Natural killer cell treated with Interleukin-12 subunit alpha and Interleukin-12 subunit beta and Interleukin-15 and Interleukin-18, amount 100 ng/mL, for 72 hours (primary cell): ENCODE data around the gene PCDH8. TPM values are rescaled to one million over a fixed set of nuclear protein-coding genes. Genes with fewer than 3 reads are reported as not detected.

Experiments used
- ATAC-seq, 2 donors: fragments of 150-1000 bp; cut with Tn5 transposase in 1 of 2; sonication (Bioruptor Pico), chemical (Tn5 transposase) in 1 of 2; 2 replicates each; pipeline ENCODE4 v1.10.0; 2021
- DNase-seq: peaks from one replicate; pipeline ENCODE4 v3.0.0; 2022; ENCODE audit warnings: low spot score
- H3K27ac Mint-ChIP-seq, 2 donors: 1 replicate in 1 of 2; 2 replicates in 1 of 2; pipeline ENCODE4 v1.8.0; 2022; ENCODE audit warnings: mixed read lengths in 2 of 2, mild to moderate bottlenecking in 1 of 2, moderate library complexity in 1 of 2
- H3K27me3 Mint-ChIP-seq, 2 donors: 1 replicate in 1 of 2; 2 replicates in 1 of 2; pipeline ENCODE4 v1.8.0; 2022; ENCODE audit warnings: mixed read lengths in 2 of 2
- H3K36me3 Mint-ChIP-seq: one replicate; pipeline ENCODE4 v1.8.0; 2022; ENCODE audit warnings: mixed read lengths
- H3K4me1 Mint-ChIP-seq, 2 donors: 1 replicate in 1 of 2; 2 replicates in 1 of 2; pipeline ENCODE4 v1.8.0; 2022; ENCODE audit warnings: low read depth in 2 of 2, mixed read lengths in 2 of 2, mild to moderate bottlenecking in 1 of 2
- H3K4me3 Mint-ChIP-seq: one replicate; pipeline ENCODE4 v1.8.0; 2022; ENCODE audit warnings: mixed read lengths
- H3K9me3 Mint-ChIP-seq: 2 replicates; pipeline ENCODE4 v1.8.0; 2022; ENCODE audit warnings: mixed read lengths
- total RNA-seq, 2 donors: library from RNA; stranded (reverse); gene quantifications; one replicate each; pipeline ENCODE4 v1.2.3, GENCODE V29; 2022

PCDH8 gene, protein sequence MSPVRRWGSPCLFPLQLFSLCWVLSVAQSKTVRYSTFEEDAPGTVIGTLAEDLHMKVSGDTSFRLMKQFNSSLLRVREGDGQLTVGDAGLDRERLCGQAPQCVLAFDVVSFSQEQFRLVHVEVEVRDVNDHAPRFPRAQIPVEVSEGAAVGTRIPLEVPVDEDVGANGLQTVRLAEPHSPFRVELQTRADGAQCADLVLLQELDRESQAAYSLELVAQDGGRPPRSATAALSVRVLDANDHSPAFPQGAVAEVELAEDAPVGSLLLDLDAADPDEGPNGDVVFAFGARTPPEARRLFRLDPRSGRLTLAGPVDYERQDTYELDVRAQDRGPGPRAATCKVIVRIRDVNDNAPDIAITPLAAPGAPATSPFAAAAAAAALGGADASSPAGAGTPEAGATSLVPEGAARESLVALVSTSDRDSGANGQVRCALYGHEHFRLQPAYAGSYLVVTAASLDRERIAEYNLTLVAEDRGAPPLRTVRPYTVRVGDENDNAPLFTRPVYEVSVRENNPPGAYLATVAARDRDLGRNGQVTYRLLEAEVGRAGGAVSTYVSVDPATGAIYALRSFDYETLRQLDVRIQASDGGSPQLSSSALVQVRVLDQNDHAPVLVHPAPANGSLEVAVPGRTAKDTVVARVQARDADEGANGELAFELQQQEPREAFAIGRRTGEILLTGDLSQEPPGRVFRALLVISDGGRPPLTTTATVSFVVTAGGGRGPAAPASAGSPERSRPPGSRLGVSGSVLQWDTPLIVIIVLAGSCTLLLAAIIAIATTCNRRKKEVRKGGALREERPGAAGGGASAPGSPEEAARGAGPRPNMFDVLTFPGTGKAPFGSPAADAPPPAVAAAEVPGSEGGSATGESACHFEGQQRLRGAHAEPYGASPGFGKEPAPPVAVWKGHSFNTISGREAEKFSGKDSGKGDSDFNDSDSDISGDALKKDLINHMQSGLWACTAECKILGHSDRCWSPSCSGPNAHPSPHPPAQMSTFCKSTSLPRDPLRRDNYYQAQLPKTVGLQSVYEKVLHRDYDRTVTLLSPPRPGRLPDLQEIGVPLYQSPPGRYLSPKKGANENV
- not detected for total RNA-seq

DNA sequence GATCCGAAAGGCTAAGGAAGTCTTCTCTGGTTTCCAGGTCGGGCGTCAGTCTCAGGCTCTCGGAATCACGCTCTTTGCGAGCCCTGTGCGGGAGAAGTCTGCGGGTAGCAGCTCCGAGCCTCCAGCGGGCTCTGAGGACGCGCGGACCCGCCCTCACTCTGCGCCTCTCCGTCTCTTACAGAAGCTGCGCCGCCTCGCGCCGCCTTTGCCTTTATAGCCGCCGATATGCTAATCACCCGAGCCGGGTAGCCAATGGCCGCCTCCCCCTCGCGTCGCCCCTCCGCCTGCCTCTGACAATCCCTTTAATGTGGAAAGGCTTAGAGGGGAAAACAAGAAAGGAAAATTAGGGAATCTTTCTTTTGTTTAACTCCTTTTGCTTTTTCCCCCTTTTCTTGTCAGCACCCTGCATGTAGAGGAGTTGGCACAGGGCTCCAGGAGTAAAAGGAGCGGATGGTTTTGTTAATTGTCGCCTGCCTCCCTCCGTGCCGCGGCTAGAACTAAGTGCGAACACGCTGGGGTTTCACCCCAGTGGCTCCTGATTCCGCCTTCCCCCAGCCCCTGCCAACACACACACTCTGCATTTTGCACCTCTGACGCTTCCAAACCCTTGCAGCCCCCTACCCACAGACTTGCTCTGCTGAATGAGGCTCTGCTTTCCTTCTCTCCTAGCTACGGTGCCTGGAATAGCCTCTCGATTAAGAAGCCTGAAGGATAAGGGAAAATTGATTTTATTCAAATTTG, at the start of gene PCDH8:
PCDH8 (minus strand) TSS at position 186 of the 741 bp plus-strand sequence. CDS start 204 bp downstream, outside the sequence.
- peaks cover 16% of the 10 kb centered on the region for H3K36me3 Mint-ChIP-seq
- peak within 1 kb of the TSS in 1 of 2 donors; percentile 12 for H3K27ac Mint-ChIP-seq
- H3K4me3 Mint-ChIP-seq = peak within 1 kb of the TSS; percentile 65
- peaks cover 42 to 50% of the 10 kb centered on the region in 2 donors for H3K27me3 Mint-ChIP-seq
- ATAC-seq (no peak), DNase-seq (no peak)
- H3K4me1 Mint-ChIP-seq = peaks cover 7 to 10% of the 10 kb centered on the region in 2 donors
- no peaks in the 10 kb centered on the region for H3K9me3 Mint-ChIP-seq

DNA sequence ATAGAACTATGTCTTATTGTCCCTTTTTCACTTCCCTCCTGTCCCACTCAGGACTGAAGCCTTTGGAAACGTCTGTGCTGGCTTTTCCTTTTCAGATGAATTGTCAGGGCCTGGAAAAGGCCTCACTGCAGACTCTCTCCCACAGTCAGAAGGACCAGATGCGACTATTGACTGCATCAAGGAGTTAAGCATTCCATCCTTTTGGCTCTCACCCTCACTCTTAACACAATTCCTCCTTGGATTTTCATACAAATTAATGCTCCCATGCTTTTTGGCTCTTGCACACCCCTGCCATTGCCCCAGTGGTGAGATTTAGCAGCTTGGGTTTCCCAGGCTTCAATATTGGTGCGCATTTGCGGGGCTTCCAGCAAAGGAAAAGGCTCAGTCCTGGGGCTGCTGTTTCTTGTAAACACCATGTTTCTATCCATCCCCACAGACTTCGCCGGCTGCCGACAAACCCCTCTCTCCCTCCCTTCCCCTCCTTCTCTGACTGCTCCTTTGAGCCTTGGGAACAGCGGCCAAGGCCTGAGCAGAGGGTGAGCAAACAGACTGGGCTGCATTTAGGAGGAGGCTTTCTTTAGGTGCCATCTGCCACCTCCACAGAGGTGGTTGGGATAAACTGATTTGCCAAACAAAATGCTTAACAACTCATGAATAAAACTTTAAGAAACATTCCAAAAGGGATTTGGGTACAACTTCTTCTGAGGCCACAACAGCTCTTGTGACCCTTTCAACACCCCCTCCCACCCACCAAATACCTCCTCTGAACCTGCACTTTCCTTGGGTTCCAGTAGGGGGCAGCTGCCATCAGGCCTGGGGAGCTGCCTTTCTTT, 48.6 kb upstream of the PCDH8 start:
- no peak for ATAC-seq
- H3K4me3 Mint-ChIP-seq = no peak overlapping the region
- H3K9me3 Mint-ChIP-seq = no peaks in the 10 kb centered on the region
- no peaks in the 10 kb centered on the region for H3K4me1 Mint-ChIP-seq
- H3K27ac Mint-ChIP-seq = no peak overlapping the region
- no peaks in the 10 kb centered on the region for H3K36me3 Mint-ChIP-seq
- peaks cover 5 to 6% of the 10 kb centered on the region in 2 donors for H3K27me3 Mint-ChIP-seq
- DNase-seq = no peak

DNA sequence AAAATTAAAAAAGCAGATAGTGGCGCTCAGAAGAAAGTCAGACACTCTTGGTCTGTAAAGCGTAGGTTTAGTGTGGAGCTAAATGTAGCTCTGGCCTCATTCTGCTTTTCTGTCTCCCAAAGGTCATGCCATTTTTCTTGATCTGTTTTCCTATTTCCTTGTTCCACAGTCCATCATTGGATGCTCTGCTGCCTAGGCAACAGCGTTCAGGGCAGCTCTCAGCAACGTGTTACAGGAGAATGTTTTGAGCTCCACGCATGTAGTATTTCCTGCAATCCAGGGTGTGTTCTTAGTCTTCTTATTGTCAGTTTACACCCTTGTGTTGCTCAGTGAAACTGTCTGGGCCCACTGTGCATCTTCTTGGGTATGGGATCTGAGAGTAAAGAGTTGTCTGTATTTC, 46.0 kb upstream of the PCDH8 start:
- ATAC-seq (no peak), DNase-seq (no peak)
- no peaks in the 10 kb centered on the region for H3K9me3 Mint-ChIP-seq
- H3K4me1 Mint-ChIP-seq = no peaks in the 10 kb centered on the region
- peaks cover 12 to 18% of the 10 kb centered on the region in 2 donors for H3K27me3 Mint-ChIP-seq
- H3K27ac Mint-ChIP-seq = no peak overlapping the region
- no peak overlapping the region for H3K4me3 Mint-ChIP-seq
- no peaks in the 10 kb centered on the region for H3K36me3 Mint-ChIP-seq

DNA sequence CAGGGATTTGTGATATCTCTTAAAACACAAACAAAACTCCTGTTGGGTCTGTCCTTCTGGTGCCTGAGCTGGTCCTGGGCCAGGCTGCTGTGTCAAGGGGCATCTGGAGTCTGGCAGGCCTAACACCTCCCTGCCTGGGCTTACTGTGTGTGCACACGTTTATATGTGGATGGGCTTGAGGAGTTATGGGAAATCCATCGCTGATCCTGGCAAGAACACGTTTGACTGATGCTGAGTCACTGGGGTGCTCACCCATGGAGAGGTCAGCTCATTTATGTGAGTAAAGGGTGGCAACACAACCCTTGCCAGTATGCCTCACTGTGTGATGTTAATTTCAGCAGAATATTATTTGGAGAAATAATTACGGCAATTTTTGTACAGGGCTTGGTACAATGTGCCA, 44.5 kb upstream of the PCDH8 start:
- H3K4me1 Mint-ChIP-seq = no peaks in the 10 kb centered on the region
- DNase-seq (no peak), ATAC-seq (no peak)
- no peaks in the 10 kb centered on the region for H3K9me3 Mint-ChIP-seq
- peaks cover 10 to 18% of the 10 kb centered on the region in 2 donors for H3K27me3 Mint-ChIP-seq
- H3K27ac Mint-ChIP-seq = no peak overlapping the region
- H3K4me3 Mint-ChIP-seq = no peak overlapping the region
- H3K36me3 Mint-ChIP-seq = no peaks in the 10 kb centered on the region

DNA sequence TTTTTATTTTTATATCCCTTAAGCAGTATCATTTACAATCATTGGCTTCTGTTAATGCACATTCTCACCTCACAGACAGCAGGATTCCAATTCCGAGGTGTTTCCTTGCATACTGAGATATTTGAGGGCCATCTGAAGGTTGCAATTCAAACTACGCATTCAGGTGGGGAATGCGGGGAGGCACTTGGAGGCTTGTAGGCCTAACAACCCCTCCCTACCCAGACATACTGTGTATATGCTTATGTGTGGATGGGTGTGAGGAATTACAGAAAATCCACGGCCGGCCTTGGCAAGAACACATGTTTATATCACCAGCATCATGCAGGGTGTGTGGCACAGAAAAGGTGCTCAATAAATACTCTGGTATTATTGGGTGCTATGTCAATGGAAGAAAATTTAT, 43.3 kb upstream of the PCDH8 start:
- H3K27ac Mint-ChIP-seq = no peak overlapping the region
- H3K36me3 Mint-ChIP-seq = no peaks in the 10 kb centered on the region
- DNase-seq (no peak), ATAC-seq (no peak)
- peaks cover 10 to 20% of the 10 kb centered on the region in 2 donors for H3K27me3 Mint-ChIP-seq
- no peak overlapping the region for H3K4me3 Mint-ChIP-seq
- H3K4me1 Mint-ChIP-seq = no peaks in the 10 kb centered on the region
- no peaks in the 10 kb centered on the region for H3K9me3 Mint-ChIP-seq

DNA sequence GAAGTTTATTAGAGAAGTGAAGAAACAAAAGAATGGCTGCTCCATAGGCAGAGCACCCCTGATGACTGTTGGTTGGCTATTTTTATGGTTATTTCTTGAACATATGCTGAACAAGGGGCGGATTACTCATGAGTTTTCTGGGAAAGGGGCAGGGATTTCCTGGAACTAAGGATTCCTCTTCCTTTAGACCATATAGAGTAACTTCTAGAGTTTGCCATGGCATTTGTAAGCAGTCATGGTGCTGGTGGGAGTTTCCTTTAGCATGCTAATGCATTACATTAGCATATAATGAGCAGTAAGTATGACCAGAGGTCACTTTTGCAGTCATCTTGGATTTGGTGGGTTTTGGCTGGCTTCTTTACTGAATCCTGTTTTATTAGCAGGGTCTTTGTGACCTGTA, 38.7 kb upstream of the PCDH8 start:
- no peak overlapping the region for H3K4me3 Mint-ChIP-seq
- no peaks in the 10 kb centered on the region for H3K36me3 Mint-ChIP-seq
- H3K27me3 Mint-ChIP-seq = peaks cover 24 to 56% of the 10 kb centered on the region in 2 donors
- H3K9me3 Mint-ChIP-seq = no peaks in the 10 kb centered on the region
- no peak for ATAC-seq
- DNase-seq = no peak
- no peak overlapping the region for H3K27ac Mint-ChIP-seq
- H3K4me1 Mint-ChIP-seq = no peaks in the 10 kb centered on the region

DNA sequence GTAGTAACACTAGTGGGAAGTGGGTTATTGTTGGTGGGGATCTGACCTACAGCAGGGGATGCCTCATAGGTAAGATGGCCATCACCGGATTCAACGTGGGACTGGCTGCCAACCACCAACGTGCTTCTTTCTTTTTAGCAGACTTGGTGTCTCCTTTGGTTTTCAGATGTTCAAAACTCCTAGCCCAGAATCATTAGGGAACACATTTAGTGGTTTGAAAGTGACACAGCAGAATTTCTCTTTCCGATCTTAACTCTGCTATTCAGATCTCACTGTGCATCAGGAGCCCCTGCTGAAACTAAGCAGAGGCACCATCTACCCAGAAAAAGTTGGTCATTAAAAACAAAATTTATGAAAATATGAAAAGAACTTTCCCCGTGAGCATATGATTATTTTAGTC, 36.7 kb upstream of the PCDH8 start:
- peaks cover 26 to 57% of the 10 kb centered on the region in 2 donors for H3K27me3 Mint-ChIP-seq
- H3K9me3 Mint-ChIP-seq = no peaks in the 10 kb centered on the region
- no peaks in the 10 kb centered on the region for H3K36me3 Mint-ChIP-seq

DNA sequence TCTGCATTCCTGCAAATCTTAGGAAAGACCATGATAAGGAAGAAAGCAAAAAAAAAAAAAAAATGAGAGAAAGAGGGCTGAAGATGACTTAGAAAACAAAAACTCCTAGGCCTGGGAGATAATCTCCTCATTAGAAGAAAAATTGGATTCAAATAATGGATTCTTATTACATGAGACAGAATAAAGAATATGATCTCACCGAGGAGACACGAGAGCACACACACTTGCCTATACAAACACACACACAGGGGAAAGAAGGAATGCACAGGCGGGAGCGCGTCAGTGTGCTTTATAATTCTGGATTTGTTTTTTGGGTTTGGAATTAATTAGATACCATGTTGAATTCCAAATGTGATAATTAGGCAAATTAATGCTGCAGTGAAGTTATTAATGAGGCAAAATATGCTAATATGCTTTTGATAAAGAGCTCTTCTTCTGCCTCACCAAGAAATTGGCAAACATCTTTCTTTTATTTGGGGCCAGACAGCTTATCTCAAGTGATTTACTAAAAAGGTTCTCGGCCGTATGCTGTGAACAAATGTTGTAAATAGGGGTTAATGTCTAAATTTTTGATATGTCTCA, 36.1 kb upstream of the PCDH8 start:
- H3K4me1 Mint-ChIP-seq = no peaks in the 10 kb centered on the region
- peaks cover 26 to 61% of the 10 kb centered on the region in 2 donors for H3K27me3 Mint-ChIP-seq
- no peak for ATAC-seq
- H3K9me3 Mint-ChIP-seq = no peaks in the 10 kb centered on the region
- no peak overlapping the region for H3K4me3 Mint-ChIP-seq
- H3K36me3 Mint-ChIP-seq = no peaks in the 10 kb centered on the region
- H3K27ac Mint-ChIP-seq = no peak overlapping the region
- DNase-seq = no peak

More for the DNA sequence above, 36.7 kb upstream of the PCDH8 start:
- DNase-seq (no peak), ATAC-seq (no peak)
- H3K4me1 Mint-ChIP-seq = no peaks in the 10 kb centered on the region
- H3K27ac Mint-ChIP-seq = no peak overlapping the region
- no peak overlapping the region for H3K4me3 Mint-ChIP-seq

DNA sequence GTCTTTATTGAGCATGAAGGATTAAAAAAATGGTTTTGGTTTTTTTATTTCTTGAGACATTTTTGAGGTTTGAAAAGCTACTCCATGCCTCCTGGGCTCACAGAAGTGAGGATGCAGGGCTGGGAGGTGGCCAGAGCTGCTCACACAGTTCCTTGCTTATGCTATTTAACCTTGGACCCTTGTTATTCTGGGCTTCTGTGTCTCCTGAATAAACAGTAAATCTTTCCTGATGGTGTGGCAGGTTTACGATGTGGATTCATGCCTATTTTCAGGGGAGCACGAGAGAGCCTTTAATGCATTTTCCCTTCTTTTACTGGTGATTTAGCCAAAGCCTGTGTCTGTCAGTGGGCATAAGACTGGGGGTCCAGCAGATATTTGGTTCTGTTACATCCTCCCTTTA, 34.3 kb upstream of the PCDH8 start:
- Mint-ChIP-seq H3K4me3 (no peak overlapping the region), H3K27ac (no peak overlapping the region), H3K4me1 (no peaks in the 10 kb centered on the region), H3K9me3 (no peaks in the 10 kb centered on the region), H3K27me3 (peaks cover 26 to 66% of the 10 kb centered on the region in 2 donors), H3K36me3 (no peaks in the 10 kb centered on the region)
- ATAC-seq (no peak), DNase-seq (no peak)

DNA sequence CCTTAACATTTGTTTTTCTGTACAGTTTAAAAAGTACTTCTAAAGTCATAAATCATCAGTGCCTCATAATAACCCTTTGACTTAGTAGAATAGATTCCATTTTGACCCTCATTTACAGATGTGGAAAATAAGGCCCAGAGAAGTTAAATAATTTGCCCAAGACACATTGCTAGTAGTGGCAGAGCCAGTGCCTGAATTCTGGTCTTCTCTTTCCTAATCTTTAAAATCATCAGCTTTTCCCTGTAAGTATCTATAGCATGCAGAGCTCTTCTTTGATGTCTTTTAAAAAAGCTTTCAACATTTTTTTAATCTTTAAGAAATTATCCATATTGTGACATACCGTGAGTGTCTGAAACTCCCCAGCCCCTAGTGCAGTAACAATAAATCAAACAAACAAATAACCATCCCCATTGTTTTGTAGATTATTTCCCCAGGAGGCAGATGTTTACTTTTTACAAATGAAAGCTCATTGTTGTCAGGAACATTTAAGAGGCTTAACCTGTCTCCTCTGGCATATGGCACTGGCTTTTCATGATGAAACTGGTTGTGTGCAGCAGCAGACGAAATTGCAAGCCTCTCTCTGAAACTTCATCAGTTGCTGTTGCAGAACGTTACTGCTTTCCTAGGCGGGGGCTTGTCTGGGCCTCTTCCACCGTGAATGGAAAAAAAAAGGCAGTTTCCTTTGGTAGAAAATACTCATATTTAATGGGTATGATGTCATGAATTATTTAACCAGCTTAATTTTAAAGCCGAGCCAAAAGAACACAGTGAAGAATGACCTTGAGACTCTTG, 31.7 kb upstream of the PCDH8 start:
- H3K9me3 Mint-ChIP-seq = peaks cover 9% of the 10 kb centered on the region
- no peak overlapping the region for H3K4me3 Mint-ChIP-seq
- H3K27me3 Mint-ChIP-seq = peaks cover 22 to 57% of the 10 kb centered on the region in 2 donors
- DNase-seq (no peak), ATAC-seq (no peak)
- no peaks in the 10 kb centered on the region for H3K4me1 Mint-ChIP-seq
- H3K27ac Mint-ChIP-seq = no peak overlapping the region
- H3K36me3 Mint-ChIP-seq = peaks cover 15% of the 10 kb centered on the region

DNA sequence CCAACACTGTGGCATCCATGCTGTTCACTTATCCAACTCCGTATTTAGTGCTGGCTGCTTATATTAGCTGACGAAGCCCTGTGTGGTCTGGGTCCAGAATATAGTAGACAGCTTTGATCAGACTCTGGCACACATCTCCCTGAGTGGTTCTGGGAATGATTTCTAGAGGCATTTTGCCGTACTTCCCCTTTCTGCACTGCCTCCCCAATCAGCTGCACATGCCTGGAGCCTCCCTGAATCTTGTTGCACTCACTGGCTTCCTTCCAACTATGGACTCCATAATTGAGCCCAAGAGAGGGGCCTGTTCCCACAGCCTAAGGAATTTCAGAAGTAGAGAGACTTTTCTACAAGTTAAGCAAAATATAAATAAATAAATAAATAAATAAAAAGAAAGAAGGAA, 30.4 kb upstream of the PCDH8 start:
- Mint-ChIP-seq H3K27me3 (peaks cover 16 to 44% of the 10 kb centered on the region in 2 donors), H3K36me3 (peaks cover 21% of the 10 kb centered on the region), H3K4me3 (no peak overlapping the region), H3K4me1 (no peaks in the 10 kb centered on the region), H3K9me3 (peaks cover 13% of the 10 kb centered on the region), H3K27ac (no peak overlapping the region)
- ATAC-seq = no peak
- no peak for DNase-seq

DNA sequence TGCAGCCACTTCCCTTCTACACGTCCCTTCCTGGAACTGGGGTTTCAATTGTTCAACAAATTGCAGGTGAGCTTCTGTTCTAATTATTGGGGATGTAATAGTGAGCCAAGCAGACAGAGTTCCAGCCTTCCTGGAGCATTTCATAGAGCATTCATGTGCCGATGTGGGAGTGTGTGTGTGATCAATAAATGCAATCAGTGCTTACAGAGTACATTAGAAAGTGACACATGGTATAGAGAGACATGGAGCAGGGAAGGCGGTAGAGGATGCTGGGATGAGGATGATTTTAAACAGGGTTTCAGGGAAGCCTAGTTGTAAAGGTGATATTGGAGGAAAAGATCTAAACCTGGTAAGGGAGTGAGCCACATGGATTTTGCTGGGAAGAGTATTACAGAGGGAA, 21.7 kb upstream of the PCDH8 start:
- peaks cover 11 to 19% of the 10 kb centered on the region in 2 donors for H3K27me3 Mint-ChIP-seq
- H3K9me3 Mint-ChIP-seq = peaks cover 3% of the 10 kb centered on the region
- H3K4me3 Mint-ChIP-seq = no peak overlapping the region
- DNase-seq = no peak
- H3K27ac Mint-ChIP-seq = no peak overlapping the region
- no peak for ATAC-seq
- H3K36me3 Mint-ChIP-seq = peaks cover 5% of the 10 kb centered on the region
- H3K4me1 Mint-ChIP-seq = peaks cover 0 to 3% of the 10 kb centered on the region in 2 donors
